D721Med (cell line): Measurements from ENCODE around the gene RNGTT.

ENCODE experiments used
- DNase-seq: peaks from one replicate; pipeline ENCODE4 v3.0.0; 2011; ENCODE audit warnings: low spot score; ENCODE audit not compliant: insufficient read length
- FAIRE-seq: peaks from 2 replicates; lab custom pipeline; 2011; peaks lifted over from hg19 to GRCh38; lab: Jason Lieb, UNC
- CTCF ChIP-seq: IDR thresholded peaks from 2 replicates; pipeline ENCODE4 v1.5.1; 2012; ENCODE audit warnings: mild to moderate bottlenecking, control low read depth; ENCODE audit not compliant: insufficient read depth; ENCODE audit errors: missing control alignments

The RNGTT gene

GRCh38 chr6:88631830-88632229 lies 331.6 kb downstream of the RNGTT start:
- TF ChIP-seq CTCF: no peak
- no peak for FAIRE-seq

GRCh38 chr6:88629838-88630494 lies 333.5 kb downstream of the RNGTT start:
- FAIRE-seq: no peak
- TF ChIP-seq CTCF: peak; percentile 54
- no peak for DNase-seq

More at GRCh38 chr6:88631830-88632229, 331.6 kb downstream of the RNGTT start:
- DNase-seq: no peak

DNA sequence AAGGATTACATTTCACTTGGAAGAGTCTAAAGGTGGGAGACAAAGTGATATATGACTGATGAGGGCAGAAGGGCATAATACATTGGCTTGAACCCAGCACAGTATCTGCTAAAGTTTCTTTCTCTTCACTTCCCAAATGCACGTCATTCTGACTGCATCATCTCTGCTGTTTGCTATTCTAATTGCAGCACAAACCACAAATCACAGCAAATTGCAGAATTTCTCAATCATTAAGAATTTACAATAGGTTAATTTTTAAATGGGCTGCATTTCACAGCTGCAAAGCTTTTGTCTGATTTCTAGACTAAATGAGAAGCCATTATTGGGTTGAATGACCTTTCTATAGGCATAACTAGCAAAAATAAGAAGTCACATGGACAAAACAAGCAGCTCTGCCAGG lies 337.0 kb downstream of the RNGTT start:
- TF ChIP-seq CTCF: no peak
- no peak for FAIRE-seq
- no peak for DNase-seq

DNA sequence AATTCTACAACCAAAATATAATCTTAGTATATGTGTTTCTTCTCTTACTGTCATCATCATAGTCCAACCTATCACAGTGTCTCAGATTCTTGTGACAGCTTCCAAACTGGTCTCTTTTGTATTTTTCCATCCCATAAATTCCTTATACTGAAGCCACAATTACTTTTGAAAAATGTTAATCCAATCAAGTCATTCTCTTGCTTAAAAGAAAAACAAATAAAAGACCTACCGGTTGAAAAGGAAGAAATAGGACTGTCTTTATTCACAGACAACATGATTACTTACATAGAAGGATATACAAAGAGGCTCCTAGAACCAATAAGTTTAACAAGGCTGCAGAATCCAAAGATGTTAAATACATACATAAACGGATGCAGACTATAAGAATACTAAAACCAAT lies 339.9 kb downstream of the RNGTT start:
- no peak for FAIRE-seq
- TF ChIP-seq CTCF: no peak
- DNase-seq: no peak

DNA sequence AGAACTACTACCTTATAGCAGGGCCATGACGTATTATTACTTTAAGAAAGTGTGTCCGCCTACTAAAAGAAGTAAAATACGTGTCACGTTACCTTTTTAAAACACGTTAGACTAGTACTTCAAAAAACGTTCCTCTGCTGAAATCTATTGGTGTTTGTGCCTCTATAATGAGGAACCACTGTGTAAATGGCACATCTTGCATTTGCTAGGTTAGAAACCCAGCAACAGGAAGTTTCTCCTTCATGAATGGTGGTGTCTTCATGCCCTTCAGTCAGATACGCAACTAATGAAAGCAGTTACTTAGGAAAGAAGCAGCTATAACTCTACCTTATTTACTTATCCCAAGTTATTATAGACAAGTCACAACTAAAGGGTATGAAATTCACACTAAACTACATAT lies 343.5 kb downstream of the RNGTT start:
- TF ChIP-seq CTCF: no peak
- FAIRE-seq: no peak
- no peak for DNase-seq

- no peak for DNase-seq
Measured at GRCh38 chr6:88616380-88616779, 347.0 kb downstream of the RNGTT start.

More at GRCh38 chr6:88616380-88616779, 347.0 kb downstream of the RNGTT start:
- no peak for TF ChIP-seq CTCF
- FAIRE-seq: peak; percentile 29
